Gastrocnemius medialis (tissue), 4 donors: ENCODE data around the gene XG.

Source experiments
- POLR2A ChIP-seq, 2 donors: fragments of 450-650 bp; IDR thresholded peaks; one replicate each; pipeline ENCODE4 v1.6.1; 2017; ENCODE audit warnings: antibody characterized with exemption in 2 of 2, mild to moderate bottlenecking in 2 of 2, moderate library complexity in 2 of 2
- TF ChIP-seq, protein P1 (sequence below), 5 experiments: fragments of 450-650 bp in 3 of 5; fragments of 200-600 bp in 2 of 5; sonication (generic) in 2 of 5; IDR thresholded peaks in 4 of 5; conservative IDR thresholded peaks in 1 of 5; 1 replicate in 4 of 5; 2 replicates in 1 of 5; pipeline ENCODE4 v1.5.1; 2016 to 2019; ENCODE audit warnings: antibody characterized with exemption in 5 of 5, mild to moderate bottlenecking in 3 of 5, moderate library complexity in 3 of 5

DNA sequence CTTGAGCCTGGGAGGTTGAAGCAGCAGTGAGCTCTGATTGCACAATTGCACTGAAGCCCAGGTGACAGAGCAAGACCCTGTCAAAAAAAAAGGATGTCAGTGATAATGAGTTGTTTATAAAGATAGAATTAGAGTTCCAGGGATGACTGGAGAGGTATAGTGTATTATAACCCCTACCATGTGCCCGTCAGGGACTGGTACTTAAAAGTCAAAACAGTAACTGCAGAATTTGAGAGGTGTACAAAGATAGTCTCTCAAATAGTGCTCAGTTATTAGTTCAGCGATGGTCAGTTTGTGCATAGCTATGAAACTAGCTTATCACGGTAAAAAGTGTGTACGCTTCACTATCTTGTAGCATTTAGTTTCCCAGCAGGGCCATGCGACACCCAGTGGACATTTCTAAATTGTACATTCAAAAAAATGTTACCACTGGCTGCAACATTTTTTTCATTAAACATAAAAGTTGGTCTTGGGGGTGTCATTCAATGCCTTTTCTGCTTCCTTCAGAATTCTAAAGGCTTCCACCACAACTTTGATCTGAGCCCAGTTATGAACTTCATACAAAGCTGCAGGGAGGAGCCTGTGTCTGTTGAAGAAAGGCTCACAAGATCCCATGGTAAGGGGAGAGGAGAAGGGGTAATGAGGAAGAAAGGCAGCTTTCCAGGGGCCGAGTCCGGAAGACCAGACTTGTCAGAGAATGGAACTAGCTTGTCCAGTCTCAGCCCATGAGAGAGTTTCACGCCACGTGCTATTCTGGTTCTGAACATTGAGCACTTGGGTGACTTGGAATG lies 67.7 kb downstream of the XG start:
- TF ChIP-seq, protein P1, sequence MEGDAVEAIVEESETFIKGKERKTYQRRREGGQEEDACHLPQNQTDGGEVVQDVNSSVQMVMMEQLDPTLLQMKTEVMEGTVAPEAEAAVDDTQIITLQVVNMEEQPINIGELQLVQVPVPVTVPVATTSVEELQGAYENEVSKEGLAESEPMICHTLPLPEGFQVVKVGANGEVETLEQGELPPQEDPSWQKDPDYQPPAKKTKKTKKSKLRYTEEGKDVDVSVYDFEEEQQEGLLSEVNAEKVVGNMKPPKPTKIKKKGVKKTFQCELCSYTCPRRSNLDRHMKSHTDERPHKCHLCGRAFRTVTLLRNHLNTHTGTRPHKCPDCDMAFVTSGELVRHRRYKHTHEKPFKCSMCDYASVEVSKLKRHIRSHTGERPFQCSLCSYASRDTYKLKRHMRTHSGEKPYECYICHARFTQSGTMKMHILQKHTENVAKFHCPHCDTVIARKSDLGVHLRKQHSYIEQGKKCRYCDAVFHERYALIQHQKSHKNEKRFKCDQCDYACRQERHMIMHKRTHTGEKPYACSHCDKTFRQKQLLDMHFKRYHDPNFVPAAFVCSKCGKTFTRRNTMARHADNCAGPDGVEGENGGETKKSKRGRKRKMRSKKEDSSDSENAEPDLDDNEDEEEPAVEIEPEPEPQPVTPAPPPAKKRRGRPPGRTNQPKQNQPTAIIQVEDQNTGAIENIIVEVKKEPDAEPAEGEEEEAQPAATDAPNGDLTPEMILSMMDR (IDR thresholded peaks at IDR 0.05 in 4 of 5, conservative IDR thresholded peaks at IDR 0.05 in 1 of 5): peak in 1 of 5 experiments; percentile 31
- no peak for TF ChIP-seq POLR2A (IDR thresholded peaks at IDR 0.05)
